NCI-H2107 treated with DMSO at 0.1 percent for 48 hours (cell line): Measurements from ENCODE around the gene TFCP2.

Experiments used
- DNase-seq: peaks from one replicate; lab custom pipeline; 2025; ENCODE audit not compliant: unreplicated experiment; lab: John Stamatoyannopoulos, UW

The TFCP2 gene

DNA sequence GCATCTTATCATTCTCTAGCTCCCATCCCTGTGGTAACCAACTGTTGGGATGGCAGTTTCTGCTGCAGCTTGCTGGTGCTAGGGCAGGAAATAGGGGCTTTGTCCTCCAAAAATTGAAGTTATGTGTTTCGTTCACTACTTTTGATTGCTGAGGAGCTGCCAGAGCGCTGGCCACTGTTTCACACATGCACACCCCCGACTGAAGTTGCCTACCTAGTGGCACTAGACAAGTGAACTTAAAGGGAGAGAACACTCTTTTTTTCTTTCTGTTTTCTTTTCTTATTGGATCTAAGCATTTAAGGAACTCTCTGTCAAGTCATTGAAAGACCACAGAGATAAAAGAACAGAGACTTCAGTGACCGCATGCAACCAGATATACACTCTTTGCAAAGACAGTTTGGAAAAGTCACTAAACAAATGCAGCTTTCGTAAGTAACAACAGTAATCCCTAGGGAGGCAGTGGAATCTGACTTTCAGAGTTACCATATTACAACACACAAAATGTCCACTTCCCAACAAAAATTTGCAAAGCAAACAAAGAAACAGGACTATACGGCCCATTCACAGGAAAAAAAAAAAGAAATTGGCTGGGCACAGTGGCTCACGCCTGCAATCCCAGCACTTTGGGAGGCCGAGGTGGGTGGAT lies 12.0 kb downstream of the TFCP2 start:
- DNase-seq: no peak

DNA sequence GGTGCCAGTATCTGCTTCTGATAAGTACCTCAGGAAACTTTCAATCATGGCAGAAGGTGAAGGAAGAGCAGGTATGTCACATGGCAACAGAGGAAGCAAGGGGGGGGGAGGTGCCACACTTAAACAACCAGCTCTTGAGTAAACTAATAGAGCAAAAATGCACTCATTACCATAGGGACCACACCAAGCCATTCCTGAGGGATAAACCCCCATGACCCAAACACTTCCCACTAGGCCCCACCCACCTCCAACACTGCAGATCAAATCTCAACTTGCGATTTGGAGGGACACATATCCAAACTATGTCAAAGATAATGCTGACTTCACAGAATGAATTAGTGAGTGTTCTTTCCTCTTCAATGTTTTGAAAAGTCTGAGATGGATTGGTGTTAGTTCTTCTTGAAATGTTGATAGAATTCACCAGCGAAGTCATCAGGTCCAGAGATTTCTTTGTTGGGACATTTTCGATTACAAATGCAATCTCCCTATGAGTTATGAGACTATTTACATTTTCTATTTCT lies 16.6 kb downstream of the TFCP2 start:
- no peak for DNase-seq

DNA sequence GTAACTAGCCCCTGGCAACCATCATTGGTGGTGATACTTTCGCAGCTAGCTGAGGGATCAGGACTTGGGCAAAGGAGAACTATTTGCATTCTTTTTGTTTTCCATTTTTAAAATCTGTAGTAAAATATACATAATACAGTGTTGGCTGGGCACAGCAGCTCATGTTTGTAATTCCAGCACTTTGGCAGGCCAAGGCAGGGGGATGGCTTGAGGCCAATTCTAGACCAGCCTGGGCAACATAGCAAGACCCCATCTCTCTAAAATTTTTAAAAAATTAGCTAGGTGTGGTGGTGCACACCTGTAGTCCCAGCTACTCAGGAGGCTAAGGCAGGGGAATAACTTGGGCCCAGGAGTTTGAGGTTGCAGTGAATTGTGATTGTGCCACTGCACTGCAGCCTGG lies 20.0 kb downstream of the TFCP2 start:
- DNase-seq: no peak

DNA sequence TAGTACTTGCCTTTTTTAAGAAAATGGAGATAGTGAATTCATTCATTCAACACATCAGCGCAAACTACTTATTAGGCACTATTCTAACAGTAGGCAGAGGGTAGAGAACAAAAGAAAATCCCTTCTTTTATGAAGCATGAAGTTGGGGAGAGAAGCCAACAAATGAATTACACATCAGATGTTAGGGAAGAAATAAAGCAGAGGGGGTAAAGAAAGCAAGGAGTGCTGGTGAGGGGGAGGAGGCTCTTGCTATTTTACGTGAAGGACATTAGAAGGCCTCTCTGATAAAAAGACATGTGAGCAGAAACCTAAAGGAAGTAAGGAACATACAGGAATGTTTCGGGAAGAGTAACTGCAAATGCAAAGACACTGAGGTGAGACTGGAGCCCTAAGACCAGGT lies 22.2 kb downstream of the TFCP2 start:
- no peak for DNase-seq

GRCh38 chr12:51147309-51147708 lies 25.6 kb downstream of the TFCP2 start:
- DNase-seq: no peak

DNA sequence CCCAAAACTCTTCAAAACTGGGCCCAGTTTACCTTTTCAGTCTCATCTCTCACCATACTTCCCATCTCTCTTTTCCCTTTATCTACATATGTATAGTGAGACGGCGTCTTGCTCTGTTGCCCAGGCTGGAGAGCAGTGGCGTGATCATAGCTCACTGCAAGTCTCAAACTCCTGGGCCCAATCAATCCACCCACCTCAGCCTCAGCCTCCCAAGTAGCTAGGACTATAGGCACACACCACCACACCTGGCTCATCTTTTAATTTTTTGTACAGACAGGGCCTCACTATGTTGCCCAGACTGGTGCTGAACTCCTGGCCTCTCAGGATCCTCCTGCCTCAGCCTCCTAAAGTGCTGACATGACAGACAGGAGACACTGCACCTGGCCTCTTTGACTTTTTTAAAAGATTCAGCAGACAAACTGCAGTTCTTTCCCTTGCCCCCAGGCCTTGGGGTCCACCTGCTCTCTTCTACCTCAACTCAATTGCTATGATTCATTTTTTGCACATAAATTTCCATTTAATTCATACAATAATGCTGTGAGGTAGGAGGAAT lies 33.6 kb downstream of the TFCP2 start:
- DNase-seq: no peak

GRCh38 chr12:51132693-51133092 lies 40.2 kb downstream of the TFCP2 start:
- no peak for DNase-seq

DNA sequence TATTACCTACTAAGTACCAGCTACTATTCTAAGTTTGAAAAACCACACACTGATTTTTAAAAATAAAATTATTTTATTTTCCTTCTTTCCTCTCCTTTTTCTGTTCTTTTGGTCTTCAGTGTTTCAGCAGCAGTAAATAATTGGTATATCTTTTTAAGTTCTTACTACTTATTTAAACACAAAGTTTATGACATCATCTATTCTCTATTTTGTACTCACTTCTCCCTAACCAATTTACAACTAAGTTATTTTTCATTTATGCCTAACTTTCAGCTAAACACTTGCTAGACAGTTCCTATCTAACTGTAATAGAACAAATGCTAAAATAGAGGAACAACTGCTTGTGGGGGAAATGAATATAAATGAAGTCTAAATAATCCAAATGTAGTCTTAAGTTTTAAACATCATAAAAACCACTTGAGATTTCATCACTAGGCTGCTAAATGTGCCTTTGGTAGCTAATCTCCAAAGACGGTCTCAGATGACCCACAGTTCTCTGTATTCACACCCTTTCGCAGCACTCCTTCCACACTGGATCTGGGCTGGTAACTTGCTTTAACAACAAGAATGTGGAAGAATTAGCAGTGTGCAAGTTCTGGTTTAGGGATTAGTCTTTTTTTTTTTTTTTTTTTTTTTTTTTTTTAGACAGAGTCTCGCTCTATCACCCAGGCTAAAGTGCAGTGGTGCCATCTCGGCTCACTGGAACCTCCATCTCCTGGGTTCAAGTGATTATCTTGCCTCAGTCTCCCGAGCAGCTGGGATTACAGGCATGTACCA lies 41.0 kb downstream of the TFCP2 start:
- DNase-seq: no peak

GRCh38 chr12:51128919-51129318 lies 44.0 kb downstream of the TFCP2 start:
- peak; percentile 7 for DNase-seq

DNA sequence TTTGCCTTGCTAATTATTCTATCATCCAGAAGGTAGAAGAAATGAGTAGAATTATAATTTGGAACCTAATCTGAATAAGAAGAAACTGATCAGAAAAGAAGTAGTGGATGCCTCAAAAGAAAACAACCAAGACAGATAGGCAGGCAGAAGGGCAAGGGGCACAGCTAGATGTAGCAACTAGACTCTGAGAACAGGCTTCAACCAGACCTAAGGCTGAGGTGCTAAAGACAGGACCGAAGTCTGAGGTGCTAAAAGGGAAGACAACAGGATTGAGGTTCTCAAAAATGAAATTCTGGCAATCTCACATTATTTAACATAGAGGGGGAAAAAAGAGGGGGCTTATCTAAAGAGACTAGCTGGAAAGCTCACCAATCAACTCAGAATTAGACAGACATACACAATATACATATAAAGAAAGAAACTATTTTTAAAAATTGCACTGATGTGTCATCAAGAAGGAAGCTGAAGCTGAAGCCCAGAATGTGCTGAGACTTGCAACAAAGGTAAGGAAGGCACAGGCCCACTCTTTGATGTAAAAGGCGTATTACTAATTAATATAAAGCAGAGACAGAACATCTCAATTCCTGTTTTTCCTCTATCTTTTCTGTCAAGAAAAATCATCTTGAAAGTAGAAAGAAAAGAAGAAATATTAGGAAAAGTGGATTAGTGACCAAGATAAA lies 45.7 kb downstream of the TFCP2 start:
- no peak for DNase-seq

DNA sequence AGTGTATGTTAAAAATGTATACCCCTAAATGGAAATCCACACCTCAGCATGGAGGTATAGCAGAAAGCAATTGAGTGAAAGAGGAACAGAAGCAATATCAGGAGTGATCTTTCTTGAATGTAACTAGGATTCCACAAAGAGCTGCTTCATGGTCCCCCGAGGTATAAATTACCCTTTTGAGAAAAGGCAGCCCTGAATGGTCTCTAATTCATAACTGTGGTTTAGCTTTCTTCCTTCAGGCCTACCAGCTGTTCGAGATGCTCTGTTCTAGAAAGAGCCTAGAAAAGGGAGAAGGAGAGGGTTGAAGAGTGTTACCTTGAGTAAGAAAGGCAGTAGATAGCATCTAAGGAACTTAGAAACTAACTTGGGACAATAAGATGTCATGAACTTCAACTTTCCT lies 46.6 kb downstream of the TFCP2 start:
- no peak for DNase-seq

GRCh38 chr12:51124504-51124903 lies 48.4 kb downstream of the TFCP2 start:
- no peak for DNase-seq

DNA sequence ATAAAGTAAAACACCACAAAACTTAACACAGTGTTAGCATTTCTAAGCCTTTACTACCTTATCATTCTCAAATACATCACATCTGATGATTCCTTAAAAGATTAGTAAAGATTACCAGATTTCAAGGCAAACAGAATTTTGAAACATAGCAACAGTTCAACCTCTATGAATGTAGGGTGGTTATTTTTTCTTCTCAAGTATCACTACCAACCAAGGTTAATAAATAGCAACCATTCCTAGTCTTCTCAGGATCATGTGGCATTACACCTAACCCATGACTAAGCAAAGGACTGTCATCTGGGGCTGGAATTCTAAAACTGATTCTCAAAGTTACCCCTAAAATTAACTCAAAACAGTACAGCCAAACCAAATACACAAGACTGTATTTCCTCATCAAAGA lies 50.1 kb downstream of the TFCP2 start:
- DNase-seq: no peak

GRCh38 chr12:51118706-51119105 lies 54.2 kb downstream of the TFCP2 start:
- DNase-seq: no peak

DNA sequence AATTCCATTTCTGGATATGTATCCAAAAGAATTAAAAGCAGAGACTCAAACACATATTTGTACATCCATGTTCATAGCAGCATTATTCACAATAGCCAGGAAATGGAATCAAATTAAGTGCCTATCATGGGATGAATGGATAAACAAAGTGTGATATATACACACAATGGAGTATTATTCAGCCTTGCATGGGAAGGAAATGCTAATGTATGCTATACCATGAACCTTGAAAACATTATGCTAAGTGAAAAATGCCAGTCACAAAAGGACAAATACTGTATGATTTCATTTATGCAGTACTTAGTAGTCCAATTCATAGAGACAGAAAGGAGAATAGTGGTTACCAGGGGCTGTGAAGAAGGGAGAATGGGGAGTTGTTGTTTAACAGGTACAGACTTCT lies 57.4 kb downstream of the TFCP2 start:
- no peak for DNase-seq

DNA sequence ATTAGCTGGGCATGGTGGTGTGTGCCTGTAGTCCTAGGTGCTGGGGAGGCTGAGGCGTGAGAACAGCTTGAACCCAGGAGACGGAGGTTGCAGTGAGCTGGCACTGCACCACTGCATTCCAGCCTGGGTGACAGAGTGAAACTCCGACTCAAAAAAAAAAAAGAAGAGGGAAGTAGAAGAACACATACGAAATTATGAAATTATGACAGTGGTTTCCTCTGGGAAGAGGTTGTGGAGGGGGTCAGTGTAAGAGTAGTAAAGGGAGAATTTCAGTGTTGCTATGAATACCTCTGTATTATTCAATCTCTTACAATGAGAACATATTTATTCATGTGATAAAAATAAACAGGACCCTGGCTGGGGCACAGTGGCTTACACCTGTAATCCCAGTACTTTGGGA lies 64.8 kb downstream of the TFCP2 start:
- no peak for DNase-seq

- DNase-seq: no peak
These were observed 69.0 kb downstream of the TFCP2 start for GRCh38 chr12:51103977-51104376.

DNA sequence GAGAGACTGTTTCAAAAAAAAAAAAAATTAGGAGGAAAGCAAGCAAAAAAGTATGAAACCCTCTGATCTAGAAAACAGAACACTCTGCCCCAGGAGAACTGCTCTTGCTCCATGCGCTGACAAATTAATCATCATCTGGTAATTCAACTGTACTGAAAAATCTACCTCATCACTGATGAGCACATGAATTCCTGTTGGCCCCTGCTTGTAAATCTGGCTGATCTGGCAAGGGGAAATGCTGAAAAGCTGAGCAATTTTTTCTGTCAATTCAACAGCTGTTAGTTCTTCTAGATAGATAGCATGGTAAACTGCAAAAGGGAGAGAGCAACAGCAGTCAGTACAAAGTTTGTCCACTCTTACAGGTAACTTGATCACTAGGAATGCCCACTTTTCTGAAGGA lies 74.3 kb downstream of the TFCP2 start:
- DNase-seq: no peak

DNA sequence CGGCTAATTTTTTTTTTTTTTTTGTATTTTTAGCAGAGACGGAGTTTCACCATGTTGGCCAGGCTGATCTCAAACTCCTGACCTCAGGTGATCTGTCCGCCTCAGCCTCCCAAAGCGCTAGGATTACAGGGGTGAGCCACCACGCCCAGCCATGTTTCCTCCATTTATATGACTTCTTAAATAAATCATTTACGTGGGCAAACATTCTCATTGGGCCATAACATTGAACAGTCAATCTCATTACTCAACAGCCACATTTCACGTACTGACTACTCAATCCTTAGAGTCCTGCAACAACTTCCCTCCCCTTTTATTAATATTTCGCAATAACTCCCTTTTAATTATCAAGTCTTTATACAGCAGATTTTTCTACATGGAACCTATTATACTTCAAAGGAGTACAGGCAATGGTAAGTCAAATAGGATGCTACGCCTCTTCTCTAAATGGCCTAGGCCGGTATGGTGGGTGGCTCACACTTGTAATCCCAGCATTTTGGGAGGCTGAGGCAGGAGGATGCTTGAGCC lies 82.2 kb downstream of the TFCP2 start:
- no peak for DNase-seq

GRCh38 chr12:51087818-51088217 lies 85.1 kb downstream of the TFCP2 start:
- no peak for DNase-seq

GRCh38 chr12:51086933-51087332 lies 86.0 kb downstream of the TFCP2 start:
- DNase-seq: no peak
